ENCODE data around the gene NDUFB4.

NDUFB4 gene

DNA sequence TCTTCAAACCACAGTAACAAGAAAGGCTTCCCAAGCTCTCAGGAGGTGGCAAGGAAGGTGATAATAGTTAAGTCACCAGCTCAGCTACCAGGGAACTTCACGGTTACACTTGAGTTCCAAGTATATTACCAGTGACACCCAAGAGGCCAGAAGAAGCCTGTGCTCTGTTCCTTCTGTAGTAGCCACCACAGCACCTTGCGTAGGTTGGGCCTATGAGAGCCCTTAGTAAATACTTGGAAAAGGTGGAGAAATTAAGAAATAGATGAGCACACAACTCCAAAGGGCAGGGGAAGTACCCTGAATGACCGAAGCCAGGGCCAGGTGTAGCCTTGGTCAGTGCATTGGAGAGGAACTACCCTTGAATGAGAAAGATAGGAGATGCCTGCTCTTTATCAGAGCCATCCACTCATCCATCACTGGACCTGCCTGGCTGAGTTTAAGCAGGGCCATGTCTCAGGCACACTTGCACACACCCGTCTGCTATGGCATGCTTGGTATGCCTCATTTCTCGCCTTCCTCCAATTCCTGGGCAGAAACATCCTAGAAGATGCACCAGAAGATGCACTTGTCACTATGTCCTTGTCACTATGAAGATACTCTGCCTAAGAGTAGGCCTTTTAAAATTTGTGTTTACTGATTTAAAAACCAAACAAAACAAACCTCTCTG, 32.6 kb upstream of the NDUFB4 start:
- no peak for DNase-seq (ENCODE audit: low read depth, low spot score)
- POLR2A ChIA-PET, result interaction anchor here (0.9 kb wide), 1 partner anchor 232 kb away, joined by 3 read pairs; no protein-coding TSS in a partner anchor
- TF ChIP-seq, protein P1, sequence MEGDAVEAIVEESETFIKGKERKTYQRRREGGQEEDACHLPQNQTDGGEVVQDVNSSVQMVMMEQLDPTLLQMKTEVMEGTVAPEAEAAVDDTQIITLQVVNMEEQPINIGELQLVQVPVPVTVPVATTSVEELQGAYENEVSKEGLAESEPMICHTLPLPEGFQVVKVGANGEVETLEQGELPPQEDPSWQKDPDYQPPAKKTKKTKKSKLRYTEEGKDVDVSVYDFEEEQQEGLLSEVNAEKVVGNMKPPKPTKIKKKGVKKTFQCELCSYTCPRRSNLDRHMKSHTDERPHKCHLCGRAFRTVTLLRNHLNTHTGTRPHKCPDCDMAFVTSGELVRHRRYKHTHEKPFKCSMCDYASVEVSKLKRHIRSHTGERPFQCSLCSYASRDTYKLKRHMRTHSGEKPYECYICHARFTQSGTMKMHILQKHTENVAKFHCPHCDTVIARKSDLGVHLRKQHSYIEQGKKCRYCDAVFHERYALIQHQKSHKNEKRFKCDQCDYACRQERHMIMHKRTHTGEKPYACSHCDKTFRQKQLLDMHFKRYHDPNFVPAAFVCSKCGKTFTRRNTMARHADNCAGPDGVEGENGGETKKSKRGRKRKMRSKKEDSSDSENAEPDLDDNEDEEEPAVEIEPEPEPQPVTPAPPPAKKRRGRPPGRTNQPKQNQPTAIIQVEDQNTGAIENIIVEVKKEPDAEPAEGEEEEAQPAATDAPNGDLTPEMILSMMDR (IDR thresholded peaks at IDR 0.05; ENCODE audit: insufficient read depth, low read length, missing control alignments), result no peak
- no peak overlapping the region for H3K4me3 ChIP-seq (ENCODE audit: low read depth, low read length)
- CTCF ChIA-PET, result interaction anchor here (1.0 to 15.2 kb wide), 4 partner anchors 32 to 966 kb away, joined by 3 to 279 read pairs (median 12); partner anchors contain the start of gene NDUFB4

DNA sequence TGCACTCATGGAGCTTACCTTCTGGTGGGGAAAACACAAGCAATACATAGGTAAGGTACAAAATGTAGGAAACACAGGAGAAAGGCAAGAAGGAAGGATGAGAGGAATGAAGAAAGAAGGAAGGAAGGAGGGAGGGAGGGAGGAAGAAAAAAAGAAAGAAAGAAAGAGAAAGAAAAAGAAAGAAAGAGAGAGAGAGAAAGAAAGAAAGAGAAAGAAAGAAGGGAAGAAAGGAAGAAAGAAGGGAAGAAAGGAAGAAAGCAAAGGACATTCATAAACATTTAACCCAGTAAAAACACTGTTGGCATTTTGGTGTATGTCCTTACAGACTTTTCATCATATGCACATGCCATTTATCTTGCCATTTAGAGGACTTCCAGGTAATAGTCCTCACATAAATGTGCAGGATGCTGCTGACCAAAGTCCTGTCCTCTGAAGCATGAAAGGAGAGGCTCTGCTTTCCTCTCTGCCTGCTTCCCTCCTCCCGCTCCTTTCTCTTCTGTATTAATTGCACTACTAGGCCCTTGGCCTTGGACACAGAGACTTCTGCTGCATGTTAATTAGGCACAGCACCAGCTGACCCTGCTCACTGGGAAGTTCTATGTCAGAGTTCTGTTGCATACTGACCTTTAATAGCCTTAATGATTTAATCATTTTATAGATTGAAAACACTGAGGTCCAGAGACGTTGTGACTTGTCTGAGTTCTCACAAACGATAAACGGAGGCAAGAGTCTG, 29.7 kb upstream of the NDUFB4 start:
- CTCF ChIA-PET, result interaction anchor here (1.0 to 15.2 kb wide), 16 partner anchors 8 to 963 kb away, joined by 3 to 279 read pairs (median 4); partner anchors contain the start of gene NDUFB4
- POLR2A ChIA-PET, result no interaction called here
- no peak for DNase-seq (ENCODE audit: low read depth, low spot score)
- H3K4me3 ChIP-seq (ENCODE audit: low read depth, low read length), result no peak overlapping the region
- TF ChIP-seq, protein P1 (IDR thresholded peaks at IDR 0.05; ENCODE audit: insufficient read depth, low read length, missing control alignments), result no peak

DNA sequence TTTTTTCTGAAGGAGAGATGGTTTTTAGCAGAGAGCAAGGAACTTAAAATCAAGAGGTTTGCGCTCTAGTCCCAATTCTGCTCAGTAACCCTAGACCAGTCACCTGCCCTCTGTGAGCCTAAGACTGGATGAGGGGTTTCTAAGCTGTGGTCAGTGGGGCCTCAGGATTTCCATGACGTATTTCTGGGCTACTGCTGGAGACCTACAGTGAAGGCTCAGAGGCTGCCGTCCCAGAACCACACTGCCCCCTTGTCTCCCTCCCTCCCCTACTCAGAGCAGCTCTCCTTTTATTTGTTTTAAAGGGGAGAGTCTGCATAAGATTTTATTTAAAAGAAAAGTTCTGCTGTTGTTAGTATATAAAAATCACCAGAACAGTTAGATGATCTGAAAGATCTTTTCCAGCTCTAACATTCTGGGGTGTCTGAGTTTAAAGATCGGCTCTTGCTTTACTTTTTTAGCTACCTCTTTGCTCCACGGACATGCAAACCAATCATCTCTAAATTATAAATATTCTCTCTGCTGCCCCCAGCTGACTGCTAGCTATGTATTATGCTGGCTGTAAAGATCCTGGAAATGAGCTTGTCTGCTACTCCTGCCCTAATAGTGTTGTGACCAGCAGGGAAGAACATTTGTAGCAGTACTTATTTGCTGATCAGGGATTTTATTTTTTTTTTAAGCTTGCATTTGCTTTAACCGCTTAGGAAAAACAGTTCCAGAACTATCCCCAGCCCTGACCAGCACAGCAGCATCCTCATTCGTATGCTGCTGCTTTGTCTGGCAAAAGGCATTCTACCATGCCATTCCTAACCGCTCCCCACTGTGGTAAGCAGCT, 28.6 kb upstream of the NDUFB4 start:
- TF ChIP-seq, protein P1 (IDR thresholded peaks at IDR 0.05; ENCODE audit: insufficient read depth, low read length, missing control alignments), result peak; percentile 42
- ChIA-PET CTCF (interaction anchor here (0.7 to 15.2 kb wide), 33 partner anchors 9 to 963 kb away, joined by 3 to 279 read pairs (median 4); partner anchors contain the start of gene NDUFB4), POLR2A (interaction anchor here (0.6 kb wide), 1 partner anchor 133 kb away, joined by 3 read pairs; no protein-coding TSS in a partner anchor)
- H3K4me3 ChIP-seq (ENCODE audit: low read depth, low read length), result no peak overlapping the region
- DNase-seq (ENCODE audit: low read depth, low spot score), result no peak

DNA sequence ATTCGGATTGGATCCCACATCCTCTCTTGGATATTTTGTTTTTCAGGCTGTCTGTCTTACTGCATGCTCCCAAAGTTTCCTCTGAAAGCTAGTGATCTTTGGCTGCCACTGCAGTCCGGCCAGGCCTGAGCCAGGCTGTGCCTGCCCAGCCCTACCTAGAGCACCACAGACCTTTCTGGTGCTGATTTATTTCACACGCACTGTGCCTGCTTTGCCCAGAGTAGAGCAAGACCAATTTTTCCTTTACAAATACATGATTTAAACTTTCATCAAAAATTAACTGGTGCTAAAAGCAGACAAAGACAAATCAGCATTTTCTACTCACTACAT, 28.0 kb upstream of the NDUFB4 start:
- H3K4me3 ChIP-seq (ENCODE audit: low read depth, low read length), result no peak overlapping the region
- TF ChIP-seq, protein P1 (IDR thresholded peaks at IDR 0.05; ENCODE audit: insufficient read depth, low read length, missing control alignments), result no peak
- DNase-seq (ENCODE audit: low read depth, low spot score), result no peak
- ChIA-PET CTCF (interaction anchor here (0.7 to 15.2 kb wide), 21 partner anchors 9 to 962 kb away, joined by 3 to 279 read pairs (median 4); partner anchors contain the start of gene NDUFB4), POLR2A (no interaction called here)

DNA sequence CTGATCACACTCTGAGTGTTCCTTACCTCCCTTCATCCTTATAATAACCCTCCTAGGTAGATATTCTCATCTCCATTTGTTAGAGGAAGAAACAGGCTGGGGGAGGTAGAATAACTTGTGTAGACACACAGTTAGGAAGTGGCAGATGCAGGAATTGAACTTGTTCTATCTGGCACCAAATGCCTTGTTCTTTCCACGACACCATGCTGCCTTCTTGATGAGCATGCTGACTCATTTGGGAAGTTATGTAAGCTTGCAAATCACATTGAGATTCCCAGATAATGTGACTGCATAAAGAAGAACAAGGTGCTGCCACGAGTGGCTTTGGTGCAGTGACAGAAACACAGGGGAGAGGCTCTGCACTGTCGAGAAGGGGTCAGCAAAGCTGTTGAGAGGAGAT, 27.5 kb upstream of the NDUFB4 start:
- no peak for DNase-seq (ENCODE audit: low read depth, low spot score)
- no peak overlapping the region for H3K4me3 ChIP-seq (ENCODE audit: low read depth, low read length)
- TF ChIP-seq, protein P1 (IDR thresholded peaks at IDR 0.05; ENCODE audit: insufficient read depth, low read length, missing control alignments), result no peak
- CTCF ChIA-PET, result interaction anchor here (0.7 to 15.2 kb wide), 9 partner anchors 10 to 961 kb away, joined by 3 to 279 read pairs (median 7); no protein-coding TSS in a partner anchor
- POLR2A ChIA-PET, result no interaction called here

All from AG04449 (cell line).